Kidney glomerular epithelial cell (primary cell): Measurements from ENCODE around the gene RNF220.
"Not testable (repeated sequence)": the region's sequence is repeated elsewhere in the genome, so short reads cannot be mapped to it uniquely, and the experiment has no call there.

Experiments
- DNase-seq: peaks from one replicate; lab custom pipeline; 2025; lab: John Stamatoyannopoulos, UW

Gene RNF220

GRCh38 chr1:44654621-44655187, 249.6 kb downstream of the RNF220 start:
- DNase-seq, result no peak

GRCh38 chr1:44655609-44656008, 250.6 kb downstream of the RNF220 start:
- DNase-seq, result no peak

GRCh38 chr1:44659566-44659965, 254.5 kb downstream of the RNF220 start:
- DNase-seq, result no peak

GRCh38 chr1:44660176-44660575, 255.1 kb downstream of the RNF220 start:
- DNase-seq, result no peak

- no peak for DNase-seq
These were observed 257.0 kb downstream of the RNF220 start for GRCh38 chr1:44661781-44662682.

- no peak for DNase-seq
These were observed 257.6 kb downstream of the RNF220 start for GRCh38 chr1:44662683-44663030.

GRCh38 chr1:44663417-44663816, 258.4 kb downstream of the RNF220 start:
- no peak for DNase-seq

GRCh38 chr1:44664730-44665370, 259.8 kb downstream of the RNF220 start:
- no peak for DNase-seq

GRCh38 chr1:44666719-44667118, 261.7 kb downstream of the RNF220 start:
- DNase-seq, result not testable (repeated sequence)

GRCh38 chr1:44670751-44671640, 265.9 kb downstream of the RNF220 start:
- no peak for DNase-seq

- no peak for DNase-seq
These were observed 267.4 kb downstream of the RNF220 start for GRCh38 chr1:44672254-44672955.

- DNase-seq, result no peak
These were observed 268.1 kb downstream of the RNF220 start for GRCh38 chr1:44672961-44673674.

GRCh38 chr1:44673675-44674112, 268.6 kb downstream of the RNF220 start:
- no peak for DNase-seq

GRCh38 chr1:44674113-44675000, 269.3 kb downstream of the RNF220 start, which contains the start of the genes ARMH1 and TMEM53:
TSS of gene ARMH1 (plus strand) at chr1:44674714. CDS start at chr1:44689698, 14,984 bp downstream.
TSS of gene TMEM53 (minus strand) at chr1:44674481. CDS start at chr1:44674391, 90 bp downstream.
- peak; percentile 99 for DNase-seq

- no peak for DNase-seq
These were observed 270.1 kb downstream of the RNF220 start for GRCh38 chr1:44675186-44675585.

- DNase-seq, result no peak
These were observed 271.6 kb downstream of the RNF220 start for GRCh38 chr1:44676484-44677200.

GRCh38 chr1:44677201-44677766, 272.2 kb downstream of the RNF220 start:
- DNase-seq, result no peak

GRCh38 chr1:44678120-44678519, 273.1 kb downstream of the RNF220 start:
- no peak for DNase-seq
